OCI-LY1 (cell line): Measurements from ENCODE around the gene KIFBP.
"Not testable (repeated sequence)": the region's sequence is repeated elsewhere in the genome, so short reads cannot be mapped to it uniquely, and the experiment has no call there.

ENCODE experiments used
- H2AFZ ChIP-seq: fragments of 200-600 bp; sonication (generic), shearing (Covaris generic); 2 replicates; pipeline ENCODE4 v1.6.0; 2014; ENCODE audit warnings: antibody characterized with exemption, mild to moderate bottlenecking, low read length
- H3F3A ChIP-seq: fragments of 200-600 bp; sonication (generic), shearing (Covaris generic); 2 replicates; pipeline ENCODE4 v1.6.0; 2014; ENCODE audit warnings: mild to moderate bottlenecking, antibody characterized with exemption, low read length, moderate library complexity; ENCODE audit not compliant: insufficient read depth
- H3K27ac ChIP-seq: fragments of 200-600 bp; sonication (generic); 2 replicates; pipeline ENCODE4 v1.5.1; 2014; ENCODE audit warnings: low read length, mixed run types, mild to moderate bottlenecking, low read depth; ENCODE audit not compliant: poor library complexity, severe bottlenecking
- H3K27me3 ChIP-seq: fragments of 200-600 bp; sonication (generic); 2 replicates; pipeline ENCODE4 v1.6.0; 2014; ENCODE audit warnings: antibody characterized with exemption, mild to moderate bottlenecking, low read length, moderate library complexity; ENCODE audit not compliant: insufficient read depth
- H3K36me3 ChIP-seq: fragments of 200-600 bp; sonication (generic); 2 replicates; pipeline ENCODE4 v1.6.1; 2014; ENCODE audit warnings: mild to moderate bottlenecking, antibody characterized with exemption, low read length, moderate library complexity, mixed read lengths; ENCODE audit not compliant: insufficient read depth
- H3K4me1 ChIP-seq: fragments of 200-600 bp; sonication (generic); 2 replicates; pipeline ENCODE4 v1.5.1; 2014; ENCODE audit warnings: mild to moderate bottlenecking, low read length, moderate library complexity; ENCODE audit not compliant: insufficient read depth, severe bottlenecking
- H3K4me2 ChIP-seq: fragments of 200-600 bp; sonication (generic), shearing (Covaris generic); 2 replicates; pipeline ENCODE4 v1.6.1; 2014; ENCODE audit warnings: low read length
- H3K4me3 ChIP-seq: fragments of 200-600 bp; sonication (generic); 2 replicates; pipeline ENCODE4 v1.5.1; 2014; ENCODE audit warnings: low read length, low read depth, mild to moderate bottlenecking, mixed read lengths; ENCODE audit not compliant: poor library complexity, severe bottlenecking
- H3K79me2 ChIP-seq: fragments of 200-600 bp; shearing (Covaris generic); 2 replicates; pipeline ENCODE4 v1.6.1; 2016; ENCODE audit warnings: mixed run types, low read length, mixed read lengths; ENCODE audit not compliant: insufficient read depth
- H3K9ac ChIP-seq: fragments of 200-600 bp; sonication (generic), shearing (Covaris generic); 2 replicates; pipeline ENCODE4 v1.6.1; 2014; ENCODE audit warnings: mild to moderate bottlenecking, low read length, mixed read lengths
- H3K9me2 ChIP-seq: fragments of 200-600 bp; sonication (generic), shearing (Covaris generic); 2 replicates; pipeline ENCODE4 v1.6.1; 2014; ENCODE audit warnings: low read depth, mild to moderate bottlenecking, low read length, mixed read lengths
- H3K9me3 ChIP-seq: fragments of 200-600 bp; shearing (Covaris generic); 2 replicates; pipeline ENCODE4 v1.6.1; 2014; ENCODE audit warnings: low read length, mixed read lengths
- H4K20me1 ChIP-seq: fragments of 200-600 bp; sonication (generic), shearing (Covaris generic); 2 replicates; pipeline ENCODE4 v1.6.0; 2016; ENCODE audit warnings: mild to moderate bottlenecking, low read length; ENCODE audit not compliant: insufficient read depth
- CTCF ChIP-seq: fragments of 200-600 bp; sonication (generic), shearing (Covaris generic); IDR thresholded peaks from 2 replicates; pipeline ENCODE4 v1.5.1; 2017; ENCODE audit warnings: mild to moderate bottlenecking, antibody characterized with exemption, low read length, moderate library complexity, mixed read lengths
- EZH2 ChIP-seq: fragments of 200-600 bp; sonication (generic), shearing (Covaris generic); IDR thresholded peaks from 2 replicates; pipeline ENCODE4 v1.8.0; 2017; ENCODE audit warnings: borderline replicate concordance, mixed run types, mild to moderate bottlenecking, antibody characterized with exemption, low read length, moderate library complexity, mixed read lengths

The KIFBP gene

DNA sequence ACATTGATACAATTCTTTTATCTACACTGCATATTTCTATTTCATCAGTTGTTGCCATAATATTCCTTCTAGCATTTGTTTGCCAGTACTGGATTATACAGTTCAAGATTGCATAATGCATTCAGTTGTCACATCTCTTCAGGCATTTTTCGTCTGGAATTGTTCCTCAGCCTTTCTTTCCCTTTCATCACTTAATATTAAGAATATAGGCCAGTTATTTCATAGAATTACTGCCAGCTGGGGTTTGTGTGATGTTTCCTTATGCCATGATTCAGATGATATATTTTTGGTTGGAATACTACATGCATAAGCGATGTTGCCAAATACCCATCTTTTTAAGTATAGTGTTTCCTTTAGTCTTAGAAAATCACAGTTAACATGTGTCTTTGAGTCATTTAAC lies 20.8 kb downstream of the KIFBP start:
- Histone ChIP-seq H3K4me3 (no peak overlapping the region), H3K4me2 (no peak overlapping the region), H3K27me3 (no peaks in the 10 kb centered on the region), H3K36me3 (peaks cover 14% of the 10 kb centered on the region; the same call in 1 of the 2 replicates), H2AFZ (no peak overlapping the region), H3K9me3 (no peaks in the 10 kb centered on the region), H3K79me2 (no peaks in the 10 kb centered on the region), H4K20me1 (no peaks in the 10 kb centered on the region), H3K9ac (no peak overlapping the region), H3K27ac (no peak overlapping the region), H3K4me1 (no peaks in the 10 kb centered on the region), H3K9me2 (no peaks in the 10 kb centered on the region), H3F3A (0 out of 2 replicates have a peak, but pooled peaks cover under 1% of the 10 kb centered on the region)
- TF ChIP-seq CTCF: no peak
- no peak for TF ChIP-seq EZH2

DNA sequence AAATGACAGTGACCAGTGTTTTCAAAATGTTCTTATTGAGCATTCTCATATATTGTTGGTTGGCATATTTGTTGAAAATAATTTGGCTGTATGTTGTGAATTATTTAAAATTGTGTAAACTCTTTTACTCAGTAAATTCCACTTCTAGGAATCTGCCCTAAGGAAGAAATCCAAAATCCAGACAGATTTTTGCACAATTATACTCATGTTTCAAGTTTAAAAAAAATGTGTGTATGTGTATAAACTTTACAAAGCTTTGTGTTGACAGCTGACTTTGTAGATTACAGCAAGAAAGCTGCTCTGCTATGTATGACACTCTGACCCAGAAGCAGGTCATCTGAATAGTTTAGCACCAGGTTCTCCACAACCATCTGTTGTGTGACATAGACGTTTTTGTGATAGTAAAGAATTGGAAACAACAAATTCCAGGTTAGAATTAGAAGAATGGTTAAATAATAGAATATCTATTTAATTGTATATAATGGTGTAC lies 21.6 kb downstream of the KIFBP start:
- Histone ChIP-seq H3K9me3 (no peaks in the 10 kb centered on the region), H3K4me3 (no peak overlapping the region), H3K4me1 (no peaks in the 10 kb centered on the region)

GRCh38 chr10:69012778-69013177 lies 24.2 kb downstream of the KIFBP start:
- H3K4me2 ChIP-seq, H3K79me2 ChIP-seq, H4K20me1 ChIP-seq, H2AFZ ChIP-seq, H3K9me2 ChIP-seq, H3K9ac ChIP-seq, H3K4me1 ChIP-seq, H3K9me3 ChIP-seq, H3K27me3 ChIP-seq, H3K4me3 ChIP-seq, H3K27ac ChIP-seq, H3F3A ChIP-seq: not testable (repeated sequence)
- H3K36me3 ChIP-seq: peaks cover 11% of the 10 kb centered on the region; the same call in 1 of the 2 replicates

More for the DNA sequence above, 21.6 kb downstream of the KIFBP start:
- Histone ChIP-seq H3K9ac (no peak overlapping the region), H3K4me2 (no peak overlapping the region), H3K36me3 (peaks cover 14% of the 10 kb centered on the region; the same call in 1 of the 2 replicates), H3K27ac (no peak overlapping the region), H3F3A (0 out of 2 replicates have a peak, but pooled peaks cover 2% of the 10 kb centered on the region), H4K20me1 (no peaks in the 10 kb centered on the region), H3K9me2 (no peaks in the 10 kb centered on the region), H2AFZ (no peak overlapping the region), H3K27me3 (no peaks in the 10 kb centered on the region), H3K79me2 (no peaks in the 10 kb centered on the region)
- TF ChIP-seq CTCF (no peak), EZH2 (no peak)

DNA sequence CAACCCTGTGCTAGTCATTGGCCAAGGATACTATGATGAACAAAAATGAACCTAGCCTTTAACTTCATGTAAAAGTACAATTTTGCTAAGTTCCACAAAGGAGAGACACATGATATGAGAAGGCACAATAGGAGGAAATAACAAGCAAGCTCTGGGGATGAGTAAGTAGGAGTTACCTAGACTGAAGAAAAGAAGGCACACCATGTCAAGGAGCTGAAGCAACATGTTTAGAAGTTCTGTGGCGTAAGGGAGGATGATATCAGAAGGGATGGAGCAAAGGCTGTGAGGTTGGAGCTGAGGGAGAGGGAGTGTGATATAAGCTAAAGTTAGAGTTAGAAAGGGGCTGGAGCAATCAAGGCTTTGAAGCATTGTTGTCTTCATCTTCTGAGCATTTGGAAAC lies 25.6 kb downstream of the KIFBP start:
- 0 out of 2 replicates have a peak, but pooled peaks cover 2% of the 10 kb centered on the region for H3F3A ChIP-seq
- no peaks in the 10 kb centered on the region for H3K27me3 ChIP-seq
- peaks cover 11% of the 10 kb centered on the region; the same call in 1 of the 2 replicates for H3K36me3 ChIP-seq
- H3K4me2 ChIP-seq: no peak overlapping the region
- H3K4me1 ChIP-seq: no peaks in the 10 kb centered on the region
- TF ChIP-seq CTCF: no peak
- TF ChIP-seq EZH2: no peak
- H3K9me2 ChIP-seq: no peaks in the 10 kb centered on the region
- no peak overlapping the region for H3K4me3 ChIP-seq
- no peak overlapping the region for H2AFZ ChIP-seq
- no peaks in the 10 kb centered on the region for H4K20me1 ChIP-seq
- no peak overlapping the region for H3K27ac ChIP-seq
- H3K79me2 ChIP-seq: no peaks in the 10 kb centered on the region
- no peak overlapping the region for H3K9ac ChIP-seq
- no peaks in the 10 kb centered on the region for H3K9me3 ChIP-seq
